HG02852 (cell line): ENCODE data around the gene PPP1R12A.
"Not testable (repeated sequence)": the region's sequence is repeated elsewhere in the genome, so short reads cannot be mapped to it uniquely, and the experiment has no call there.

Experiments used
- ATAC-seq: cut with Tn5 transposase; IDR thresholded peaks from one replicate; pipeline ENCODE4 v1.9.1; 2021; ENCODE audit warnings: mild to moderate bottlenecking, moderate library complexity; ENCODE audit not compliant: unreplicated experiment

The PPP1R12A gene

DNA sequence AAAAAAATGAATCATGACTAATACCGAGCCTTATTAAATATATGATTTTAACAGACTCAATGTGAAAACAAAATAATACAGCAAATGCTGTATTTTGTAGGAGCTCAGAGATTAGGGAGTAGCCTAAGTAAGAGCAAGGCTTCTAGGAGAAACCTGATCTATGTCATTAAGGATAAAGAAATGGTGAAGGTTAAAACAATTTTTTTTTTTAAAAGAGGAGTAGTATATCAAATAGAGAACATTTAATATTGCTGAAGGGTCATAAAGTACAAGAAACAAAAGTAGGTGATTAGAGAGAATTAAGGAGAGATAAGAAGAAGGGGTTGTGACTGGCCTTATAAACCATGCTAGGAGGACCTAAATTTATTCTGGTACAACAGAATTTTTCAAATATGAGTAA is 39.1 kb downstream of the PPP1R12A start:
- no peak for ATAC-seq

DNA sequence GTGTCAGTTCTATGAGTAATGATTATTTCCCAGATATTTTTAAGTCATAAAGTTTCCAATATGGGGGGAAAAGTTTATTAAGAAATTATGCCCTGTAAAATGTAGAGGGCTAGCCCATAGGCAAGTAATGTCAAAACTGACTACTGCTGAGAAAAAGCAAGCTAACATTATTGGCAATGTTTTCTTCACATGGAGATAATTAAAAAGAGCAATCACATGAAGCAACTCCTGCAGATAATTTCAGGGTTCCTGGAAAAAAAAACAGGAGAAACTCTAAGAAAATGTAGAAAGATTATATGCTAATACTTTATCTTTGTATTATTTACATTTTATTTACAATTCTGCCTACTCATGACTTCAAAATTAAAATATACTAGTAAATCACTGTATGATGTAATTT is 39.8 kb downstream of the PPP1R12A start:
- no peak for ATAC-seq

DNA sequence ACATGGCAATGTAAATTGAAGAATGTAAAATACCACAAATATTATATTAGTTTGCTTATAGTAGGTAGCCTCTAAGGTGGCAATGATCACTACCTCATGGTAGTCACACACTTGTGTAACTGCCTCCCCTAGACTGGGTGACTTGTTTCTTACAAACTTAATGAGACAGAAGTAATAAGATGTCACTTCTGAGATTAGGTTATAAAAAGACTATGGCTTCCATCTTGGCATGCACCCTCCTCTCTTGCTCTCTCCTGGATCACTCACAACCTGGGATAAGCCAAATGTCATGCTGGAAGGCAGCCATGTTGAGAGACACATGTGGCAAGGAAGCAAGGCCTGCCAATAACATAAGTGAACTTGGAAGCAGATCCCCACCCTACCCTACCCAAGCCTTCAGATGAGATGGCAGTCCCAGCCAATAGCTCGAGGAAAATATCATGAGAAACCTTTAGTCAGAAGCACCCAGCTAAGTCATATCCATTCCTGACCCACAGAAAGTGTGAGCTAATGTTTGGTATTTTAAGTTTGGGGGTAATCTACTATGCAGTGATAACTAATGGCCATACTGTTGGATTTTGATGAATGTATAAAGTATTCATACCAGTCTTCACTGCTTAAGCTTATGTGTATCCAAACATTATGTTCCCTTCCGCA is 43.3 kb downstream of the PPP1R12A start:
- ATAC-seq: no peak

DNA sequence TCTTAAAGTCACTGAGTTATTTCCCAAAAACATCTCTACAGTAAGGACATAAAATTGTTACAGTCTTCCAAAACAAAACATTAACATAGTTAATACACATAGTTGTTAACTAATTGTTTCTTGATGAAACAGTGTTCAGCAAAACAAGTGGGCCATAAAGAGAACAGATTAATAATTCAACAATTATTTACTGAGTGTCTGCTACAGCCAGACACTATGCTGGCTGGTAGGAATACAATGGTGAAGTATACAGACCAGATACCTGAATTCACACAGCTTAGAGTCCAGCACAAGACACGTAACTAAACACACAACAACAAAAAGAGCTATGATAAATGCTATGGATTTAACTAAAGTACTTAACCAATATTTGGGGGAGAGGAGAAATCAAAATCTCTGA is 47.0 kb downstream of the PPP1R12A start:
- no peak for ATAC-seq

DNA sequence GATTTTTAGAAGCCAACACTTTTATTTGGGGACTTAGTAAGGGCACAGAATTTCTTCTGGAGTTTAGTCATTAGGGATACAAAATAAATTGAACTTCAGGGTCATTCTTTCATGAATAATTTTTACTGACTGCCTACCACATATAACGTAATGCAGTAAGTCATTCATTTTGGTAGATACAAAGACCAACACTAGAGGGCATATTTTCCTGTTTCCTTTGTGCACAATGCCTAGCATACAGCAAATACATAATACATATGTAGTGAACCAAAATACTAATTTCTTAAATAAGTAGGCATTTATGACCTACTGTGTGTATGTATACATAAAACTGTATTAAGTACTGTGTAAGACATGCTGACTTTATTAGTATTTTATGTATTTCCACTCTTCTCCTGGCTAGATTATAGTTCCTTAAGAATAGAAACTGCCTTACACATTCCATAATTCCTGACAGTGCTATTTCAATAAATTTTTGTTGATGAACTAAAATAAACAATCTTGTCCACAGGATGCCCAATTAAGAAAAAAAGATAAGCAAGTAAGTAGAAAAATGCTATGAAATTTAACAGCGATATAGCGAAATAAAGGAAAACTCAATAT is 47.9 kb downstream of the PPP1R12A start:
- no peak for ATAC-seq

DNA sequence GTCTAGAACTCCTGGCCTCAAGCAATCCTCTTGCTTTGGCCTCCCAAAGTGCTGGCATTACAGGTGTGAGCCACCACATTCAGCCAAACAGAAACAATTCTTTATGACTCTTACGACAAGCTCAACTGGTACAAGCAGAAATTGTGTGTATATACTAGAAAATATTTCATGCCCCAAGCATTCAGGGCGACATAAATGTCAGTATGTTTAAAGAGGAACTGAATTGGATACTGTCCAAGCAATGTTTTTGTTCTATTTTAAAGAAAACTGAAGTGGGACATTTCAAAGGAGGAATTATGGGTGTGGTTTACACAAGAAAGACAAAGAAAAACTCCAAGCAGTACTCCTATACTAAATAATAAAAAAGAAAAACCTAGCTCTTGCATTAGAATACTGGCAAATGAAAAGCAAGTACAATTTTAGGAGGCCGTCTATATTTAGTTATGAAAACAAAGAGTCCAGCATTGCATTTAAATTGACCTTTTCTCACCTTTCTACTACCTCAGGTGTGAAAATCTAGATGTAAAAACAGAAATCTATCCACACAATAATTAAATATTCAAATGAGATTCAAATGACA is 48.9 kb downstream of the PPP1R12A start:
- no peak for ATAC-seq

DNA sequence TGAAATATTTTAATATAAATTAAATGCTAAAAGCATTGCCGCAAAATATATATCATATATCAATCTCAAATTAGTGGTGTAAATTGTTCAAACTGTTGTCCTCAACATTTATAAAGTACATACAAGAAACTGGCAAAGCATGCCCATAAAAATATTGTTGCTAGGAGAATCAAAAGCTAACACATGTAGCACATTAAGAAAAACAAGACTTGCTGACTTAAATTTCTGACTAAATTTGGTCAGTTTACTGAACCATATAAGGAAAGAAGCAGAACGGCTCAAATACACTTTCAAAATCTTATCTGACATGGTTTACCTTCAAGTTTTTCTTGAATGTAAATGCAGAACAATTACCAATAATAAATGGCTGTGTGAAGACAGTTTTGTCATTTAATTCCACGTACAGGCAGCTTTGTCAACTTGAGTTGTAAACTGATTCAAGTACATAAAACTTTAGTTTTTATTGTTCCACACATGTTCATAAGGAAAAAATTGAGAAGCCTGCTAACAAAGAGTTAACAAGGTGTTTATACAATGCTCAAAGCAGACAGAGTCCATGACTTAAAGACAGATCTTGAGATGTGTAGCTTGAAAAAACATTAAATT is 50.4 kb downstream of the PPP1R12A start:
- ATAC-seq: no peak

DNA sequence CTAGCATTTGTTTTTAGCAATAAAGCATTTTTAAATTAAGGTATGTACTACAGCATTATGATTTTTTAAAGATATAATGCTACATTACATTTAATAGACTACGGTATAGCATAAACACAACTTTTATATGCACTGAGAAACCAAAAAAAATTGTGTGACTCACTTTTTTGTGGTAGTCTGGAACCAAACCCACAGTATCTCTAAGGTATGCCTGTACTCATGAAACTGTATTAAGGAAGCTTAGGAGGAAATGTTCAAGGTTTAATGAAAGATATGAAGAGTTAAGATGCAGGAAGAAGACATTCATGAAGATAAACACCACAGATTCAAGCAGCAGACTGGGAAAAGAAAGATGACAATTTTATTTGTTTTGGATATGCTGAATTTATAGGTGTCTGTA is 51.7 kb downstream of the PPP1R12A start:
- ATAC-seq: no peak

DNA sequence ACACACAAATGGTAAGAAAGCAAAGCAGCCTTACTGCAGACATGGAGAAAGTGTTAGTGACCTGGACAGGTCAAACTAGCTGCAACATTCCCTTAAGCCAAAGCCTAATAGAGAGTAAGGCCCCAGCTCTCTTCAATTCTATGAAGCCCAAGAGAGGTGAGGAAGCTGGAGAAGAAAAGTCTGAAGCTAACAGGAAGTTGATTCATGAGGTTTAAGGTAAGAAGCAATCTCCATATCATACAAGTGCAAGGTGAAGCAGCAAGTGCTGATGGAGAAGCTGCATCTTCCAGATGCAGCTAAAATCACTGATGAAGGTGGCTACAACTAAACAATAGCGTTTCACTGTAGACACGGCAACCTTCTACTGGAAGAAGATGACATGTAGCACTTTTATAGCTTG is 53.5 kb downstream of the PPP1R12A start:
- ATAC-seq: no peak

DNA sequence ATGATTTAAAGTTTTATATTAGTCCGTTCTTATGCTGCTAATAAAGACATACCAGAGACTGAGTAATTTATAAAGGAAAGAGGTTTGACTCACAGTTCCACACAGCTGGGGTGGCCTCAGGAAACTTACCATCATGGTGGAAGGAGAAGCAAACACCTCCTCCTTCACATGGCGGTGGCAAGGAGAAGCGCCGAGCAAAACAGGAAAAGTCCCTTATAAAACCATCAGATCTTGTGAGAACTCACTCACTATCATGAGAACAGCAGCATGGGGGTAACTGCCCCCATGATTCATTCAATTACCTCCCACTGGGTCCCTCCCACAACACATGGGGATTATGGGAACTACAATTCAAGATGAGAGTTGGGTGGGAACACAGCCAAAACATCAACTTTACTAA is 56.4 kb downstream of the PPP1R12A start:
- ATAC-seq: not testable (repeated sequence)

DNA sequence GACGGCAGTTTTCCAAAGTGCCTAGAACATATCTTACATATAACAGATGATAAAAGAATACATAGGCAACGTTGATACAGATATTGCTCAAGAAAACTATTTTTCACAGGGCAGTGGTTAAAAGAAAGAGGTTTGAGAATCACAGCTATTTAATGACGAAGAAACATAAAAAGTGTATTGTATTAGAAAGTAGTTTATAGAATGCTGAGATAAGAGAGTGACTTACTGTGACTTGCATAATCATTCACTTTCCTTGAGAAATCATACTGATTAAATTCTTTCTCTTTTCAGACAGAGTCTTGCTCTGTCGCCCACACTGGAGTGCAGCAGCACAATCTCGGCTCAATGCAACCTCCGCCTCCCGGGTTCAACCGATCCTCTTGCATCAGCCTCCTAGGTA is 57.7 kb downstream of the PPP1R12A start:
- no peak for ATAC-seq

DNA sequence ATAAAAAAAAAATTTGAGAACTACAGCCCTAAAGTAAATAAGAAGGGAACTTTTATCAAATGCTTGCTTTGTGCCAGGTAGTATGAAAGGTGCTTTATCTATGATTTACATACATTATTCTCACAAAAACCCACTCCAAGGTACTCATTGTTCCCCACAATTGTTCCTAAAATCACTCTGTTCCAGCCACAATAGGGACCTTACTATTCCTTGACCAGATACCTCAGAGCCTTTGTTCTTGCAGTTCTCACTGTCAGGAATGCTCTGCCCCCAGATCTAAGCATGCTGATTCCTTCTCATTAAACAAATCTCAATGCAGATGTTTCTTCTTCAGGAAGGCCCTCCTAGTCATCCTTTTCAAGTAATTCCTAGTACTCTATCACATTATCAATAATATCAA is 60.2 kb downstream of the PPP1R12A start:
- no peak for ATAC-seq

DNA sequence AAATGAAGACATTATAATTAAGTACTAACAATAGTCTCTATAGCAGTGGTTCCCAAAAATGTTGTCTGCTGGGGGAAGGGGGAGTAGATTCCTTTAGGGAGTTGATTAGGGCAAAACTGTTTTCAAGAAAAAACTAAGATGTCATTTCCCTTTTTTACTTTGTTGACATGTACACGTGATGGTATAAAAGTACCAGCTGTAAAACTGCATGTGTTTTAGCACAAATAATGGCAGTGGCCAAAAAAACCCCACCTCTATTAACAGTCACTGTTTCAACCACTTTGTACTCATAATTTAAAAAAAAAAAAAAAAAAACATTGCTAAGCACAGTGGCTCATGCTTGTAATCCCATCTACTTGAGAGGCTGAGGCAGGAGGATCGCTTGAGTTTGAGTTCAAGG is 61.7 kb downstream of the PPP1R12A start:
- ATAC-seq: peak; percentile 67

DNA sequence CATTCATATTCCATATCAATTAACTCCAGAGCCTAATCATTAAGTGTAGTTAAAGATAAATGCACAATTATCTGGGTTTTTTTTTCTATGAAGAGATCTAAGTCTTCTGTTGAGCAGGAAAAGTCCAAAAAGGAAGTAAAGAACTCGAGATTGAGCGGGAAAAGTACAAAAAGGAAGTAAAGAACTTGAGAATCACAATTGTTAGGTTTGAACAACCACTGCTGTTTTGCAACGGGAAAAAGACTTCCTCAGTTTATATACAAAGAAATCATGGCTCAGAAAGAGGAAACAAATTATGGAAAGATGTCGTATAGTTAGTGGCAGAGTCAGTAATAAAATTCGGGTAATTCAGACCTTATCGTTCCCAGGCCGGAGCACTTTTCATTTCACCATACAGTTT is 63.3 kb downstream of the PPP1R12A start:
- ATAC-seq: no peak

DNA sequence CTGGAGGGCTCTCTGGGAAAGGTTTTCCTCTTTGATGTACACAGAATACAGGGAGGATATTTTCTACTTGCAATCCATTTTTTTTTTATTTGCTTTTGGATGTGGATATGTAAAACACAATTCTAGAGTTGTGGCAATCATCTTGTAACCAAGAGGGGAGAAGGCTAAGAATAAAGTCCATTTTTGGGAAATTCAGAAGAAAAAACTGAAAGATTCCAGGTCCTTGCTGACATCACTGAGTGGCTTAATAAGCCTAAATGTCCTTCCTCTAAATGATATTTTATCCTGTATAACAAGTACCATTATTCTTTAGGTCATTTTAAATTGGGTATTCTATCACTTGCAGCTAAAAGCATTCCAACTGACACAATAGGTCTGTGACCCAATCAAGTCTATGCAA is 64.0 kb downstream of the PPP1R12A start:
- ATAC-seq: no peak

DNA sequence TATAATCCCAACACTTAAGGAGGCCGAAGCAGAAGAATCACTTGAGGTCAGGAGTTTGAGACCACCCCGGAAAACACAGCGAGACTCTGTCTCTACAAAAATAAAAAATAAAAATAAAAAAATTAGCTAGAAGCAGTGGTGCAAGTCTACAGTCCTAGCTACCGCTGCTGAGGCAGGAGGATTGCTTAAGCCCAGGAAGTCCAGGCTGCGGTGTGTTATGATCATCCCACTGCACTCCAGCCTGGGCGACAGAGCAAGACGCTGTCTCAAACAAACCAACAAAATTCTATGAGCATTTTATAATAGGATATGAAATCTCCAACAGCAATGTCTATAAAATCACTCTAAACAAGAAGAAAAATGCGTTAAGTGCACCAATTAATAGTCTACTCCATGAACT is 75.3 kb downstream of the PPP1R12A start:
- ATAC-seq: no peak

DNA sequence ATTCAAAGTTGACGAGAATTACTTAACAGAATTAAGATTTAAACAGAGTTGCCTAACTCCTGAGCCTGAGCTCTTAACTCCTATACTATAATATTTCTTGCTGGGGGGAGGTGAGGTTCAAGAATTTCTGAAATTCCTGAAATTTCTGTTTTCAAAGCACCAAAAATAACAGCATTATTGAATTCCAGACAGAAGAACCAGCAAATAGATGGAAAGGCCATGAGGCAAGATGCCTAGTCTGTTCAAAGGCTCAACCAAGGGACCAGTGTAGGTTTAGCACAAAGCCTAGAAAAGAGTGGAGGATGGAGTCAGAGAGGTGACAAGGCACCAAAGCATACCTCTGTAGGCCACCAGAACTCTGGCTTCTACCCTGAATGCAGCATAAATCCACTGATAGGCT is 76.4 kb downstream of the PPP1R12A start:
- ATAC-seq: no peak

DNA sequence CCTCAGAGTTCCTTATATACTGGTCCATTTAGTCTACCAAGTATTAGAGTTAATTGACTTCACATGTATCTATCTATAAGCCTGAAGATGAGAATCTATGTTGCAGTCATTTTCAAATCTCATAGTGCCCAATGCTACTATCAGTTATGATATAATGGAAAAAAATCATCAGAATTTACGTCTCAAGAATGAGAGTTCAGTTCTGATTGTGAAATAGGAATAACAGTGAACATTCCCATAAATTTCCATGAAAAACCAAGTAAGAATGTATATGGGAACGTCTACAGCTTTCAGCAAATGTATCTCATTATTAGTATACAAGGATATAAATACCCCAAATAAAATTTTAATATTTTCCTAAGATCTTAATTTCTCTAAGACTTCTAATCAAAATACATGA is 77.2 kb downstream of the PPP1R12A start:
- ATAC-seq: no peak

DNA sequence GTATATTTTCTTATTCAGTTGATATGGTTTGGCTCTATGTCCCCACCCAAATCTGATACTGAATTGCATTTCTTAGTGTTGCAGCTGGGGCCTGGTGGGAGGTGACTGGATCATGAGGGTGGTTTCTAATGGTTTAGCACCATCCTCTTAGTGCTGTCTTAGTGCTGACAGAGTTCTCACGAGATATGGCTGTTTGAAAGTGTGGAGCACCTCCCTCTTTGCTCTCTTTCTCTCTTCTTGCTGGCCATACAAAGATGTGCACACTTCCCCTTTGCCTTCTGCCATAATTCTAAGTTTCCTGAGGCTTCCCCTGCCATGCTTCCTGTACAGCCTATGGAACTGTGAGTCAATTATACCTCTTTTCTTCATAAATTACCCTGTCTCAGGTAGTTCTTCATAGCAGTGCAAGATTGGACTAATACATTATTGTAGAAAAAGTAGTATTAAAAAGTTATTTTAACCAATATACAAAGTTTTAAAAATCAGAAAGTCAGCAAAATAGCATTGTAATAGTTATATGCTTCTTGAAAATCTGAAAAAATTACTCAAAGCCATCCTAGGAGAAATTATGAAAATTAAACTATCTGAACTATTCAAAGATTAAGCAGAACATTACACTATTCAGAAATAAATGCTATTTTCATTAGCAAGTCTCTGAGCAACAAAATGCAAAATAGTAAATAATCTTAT is 84.1 kb downstream of the PPP1R12A start:
- no peak for ATAC-seq

DNA sequence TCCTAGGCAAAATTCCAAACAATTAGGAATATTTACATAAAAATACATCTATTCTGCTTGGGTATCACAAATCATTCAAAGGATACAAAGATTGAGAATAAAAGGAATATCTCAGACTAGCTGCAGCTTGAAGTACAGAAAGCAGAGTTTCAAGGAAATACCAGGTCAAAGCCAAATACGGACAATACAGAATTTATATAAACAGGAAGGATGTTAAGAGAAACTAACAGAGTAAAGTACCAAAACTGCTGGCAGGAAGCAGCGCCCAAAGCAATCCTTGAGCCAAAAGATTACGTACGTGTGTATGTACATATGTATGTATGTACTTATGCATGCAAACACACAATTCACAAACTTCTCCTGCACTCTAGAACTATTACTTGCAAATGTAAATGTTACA is 86.6 kb downstream of the PPP1R12A start:
- no peak for ATAC-seq

DNA sequence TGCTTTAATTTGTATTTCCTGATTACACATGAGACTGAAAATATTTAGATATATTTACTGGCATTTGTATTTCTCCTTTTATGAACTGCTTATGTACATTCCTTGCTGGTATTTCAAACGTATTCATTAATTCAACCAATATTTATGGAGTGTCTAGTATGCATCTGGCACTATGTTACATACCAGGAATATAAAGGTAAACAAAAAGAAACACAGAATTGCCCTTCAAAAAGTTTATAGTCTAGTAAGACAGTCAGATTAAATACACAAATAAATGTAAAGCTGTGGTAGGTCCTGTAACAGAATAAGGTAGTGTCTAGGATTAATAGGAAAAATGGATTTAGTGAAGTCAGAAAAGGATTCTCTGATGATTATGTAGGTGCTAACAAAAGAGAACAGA is 87.5 kb downstream of the PPP1R12A start:
- ATAC-seq: no peak

DNA sequence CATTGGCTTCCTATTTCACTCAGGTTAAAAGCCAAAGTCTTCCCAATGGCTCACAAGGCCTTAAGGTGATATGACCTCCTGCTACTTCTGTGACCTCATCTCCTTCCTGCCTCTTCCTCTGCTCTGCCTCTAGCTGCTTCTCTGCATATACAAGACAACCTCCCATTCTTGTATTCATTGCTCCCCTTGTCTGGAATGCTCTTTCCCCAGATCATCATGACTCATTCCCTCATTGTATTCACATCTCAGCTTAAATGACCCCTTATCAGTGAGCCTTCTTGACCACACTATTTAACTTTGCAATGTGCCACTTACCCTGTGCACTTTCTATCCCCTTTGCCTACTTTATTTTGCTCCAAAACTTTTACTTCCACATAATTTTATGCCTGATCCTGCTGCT is 90.2 kb downstream of the PPP1R12A start:
- ATAC-seq: no peak
